K562 (cell line): ENCODE measurements around the gene LRRTM4. TPM values are rescaled to one million over a fixed set of nuclear protein-coding genes. Genes with fewer than 3 reads are reported as not detected.

Experiments used
- ATAC-seq: fragments of 200-7000 bp; cut with Tn5 transposase; 3 replicates; pipeline ENCODE4 v1.9.1; 2020; ENCODE audit warnings: moderate library complexity
- BruUV-seq: library from RNA; stranded (reverse); fragments of 400-500 nt; replicated peaks from 2 replicates; lab custom pipeline; 2021; lab: Mats Ljungman, UMichigan
- CTCF ChIA-PET: fragments of 300-600 bp; formaldehyde crosslinking; extraction: SDS; loops from one replicate; lab custom pipeline; 2021; ENCODE audit warnings: low intra/inter-chr PET ratio; lab: Yijun Ruan, JAX
- POLR2A ChIA-PET: fragments of 300-600, 350-650 bp; sonication (Branson Sonifier 250); formaldehyde crosslinking; extraction: SDS; loops from one replicate; lab custom pipeline; 2021; ENCODE audit warnings: antibody characterized with exemption, inconsistent platforms; lab: Yijun Ruan, JAX
- DNase-seq, 4 experiments: peaks; one replicate each; pipeline versions ENCODE4 v3.0.0 to v3.0.0-alpha.2; 2011 to 2018; ENCODE audit warnings: low spot score in 3 of 4, mixed read lengths in 3 of 4; ENCODE audit errors: extremely low read depth in 1 of 4
- FAIRE-seq: peaks from 2 replicates; lab custom pipeline; 2011; peaks lifted over from hg19 to GRCh38; lab: Jason Lieb, UNC
- H2AFZ ChIP-seq: 2 replicates; pipeline ENCODE4 v1.6.0; 2011; ENCODE audit warnings: low read depth, low read length, control low read depth, inconsistent platforms
- H3K27ac ChIP-seq: fragments of 200-600 bp; 3 replicates; pipeline ENCODE4 v1.8.0; 2011; ENCODE audit warnings: low read depth, mild to moderate bottlenecking, control low read depth, inconsistent platforms, low read length, moderate library complexity, mixed read lengths; ENCODE audit errors: extremely low read depth
- H3K27me3 ChIP-seq, 2 experiments: fragments of 300-600 bp in 1 of 2; 2 replicates in 1 of 2; 3 replicates in 1 of 2; pipeline versions ENCODE4 v1.6.0 to v1.8.0; 2011; ENCODE audit warnings: inconsistent platforms in 2 of 2, low read length in 2 of 2, mild to moderate bottlenecking in 1 of 2, mixed read lengths in 1 of 2, moderate library complexity in 1 of 2; ENCODE audit not compliant: control insufficient read depth in 2 of 2, insufficient read depth in 2 of 2
- H3K36me3 ChIP-seq: fragments of 300-600 bp; 3 replicates; pipeline ENCODE4 v1.8.0; 2011; ENCODE audit warnings: mild to moderate bottlenecking, low read length, inconsistent platforms; ENCODE audit not compliant: control insufficient read depth, insufficient read depth
- H3K4me1 ChIP-seq, 2 experiments: fragments of 200-600 bp in 1 of 2; replicated peaks in 1 of 2; 2 replicates in 1 of 2; 3 replicates in 1 of 2; pipeline versions ENCODE4 v1.5.1 to v1.8.0; 2011; ENCODE audit warnings: inconsistent platforms in 2 of 2, low read length in 2 of 2, mild to moderate bottlenecking in 1 of 2, mixed read lengths in 1 of 2, moderate library complexity in 1 of 2; ENCODE audit not compliant: control insufficient read depth in 2 of 2, insufficient read depth in 2 of 2
- H3K4me2 ChIP-seq: 2 replicates; pipeline ENCODE4 v1.6.1; 2011; ENCODE audit warnings: low read length, control low read depth, inconsistent platforms, mixed read lengths; ENCODE audit not compliant: insufficient read depth
- H3K4me3 ChIP-seq: fragments of 200-600 bp; sonication (generic), shearing (Covaris generic); 2 replicates; pipeline ENCODE4 v1.5.1; 2016; ENCODE audit warnings: control low read depth, inconsistent platforms
- H3K79me2 ChIP-seq: fragments of 200-600 bp; 3 replicates; pipeline ENCODE4 v1.8.0; 2011; ENCODE audit warnings: low read length, inconsistent platforms; ENCODE audit not compliant: control insufficient read depth, insufficient read depth
- H3K9ac ChIP-seq, 2 experiments: 2 replicates each; pipeline versions ENCODE4 v1.6.0 to v1.6.1; 2011; ENCODE audit warnings: low read depth in 2 of 2, low read length in 2 of 2, control low read depth in 1 of 2, inconsistent platforms in 1 of 2, mild to moderate bottlenecking in 1 of 2, mixed read lengths in 1 of 2; ENCODE audit not compliant: insufficient read depth in 1 of 2
- H3K9me1 ChIP-seq: one replicate; pipeline ENCODE4 v1.6.0; 2011; ENCODE audit warnings: inconsistent platforms, mild to moderate bottlenecking, low read length, moderate library complexity; ENCODE audit not compliant: control insufficient read depth, insufficient read depth
- H3K9me3 ChIP-seq: replicated peaks from 2 replicates; pipeline ENCODE4 v1.5.1; 2011; ENCODE audit warnings: low read depth, low read length, inconsistent platforms; ENCODE audit not compliant: control insufficient read depth, insufficient read depth
- H4K20me1 ChIP-seq: replicated peaks from 2 replicates; pipeline ENCODE4 v1.6.1; 2011; ENCODE audit warnings: low read length, inconsistent platforms, mixed read lengths; ENCODE audit not compliant: control insufficient read depth, insufficient read depth
- CBFA2T2 ChIP-seq: fragments of 450-650 bp; conservative IDR thresholded peaks from 2 replicates; pipeline ENCODE4 v1.6.1; 2017; ENCODE audit warnings: mild to moderate bottlenecking
- CCAR2 ChIP-seq: fragments of 200-400 bp; formaldehyde crosslinking; IDR thresholded peaks from 2 replicates; pipeline ENCODE4 v1.6.1; 2017; ENCODE audit warnings: mild to moderate bottlenecking, low read depth, low read length
- ETV1 ChIP-seq: fragments of 450-650 bp; conservative IDR thresholded peaks from 2 replicates; pipeline ENCODE4 v1.6.1; 2016; ENCODE audit warnings: missing genetic modification characterization, control low read depth, low read depth, missing compliant biosample characterization
- FOSL1 ChIP-seq: fragments of 200-800 bp; sonication (Bioruptor generic); conservative IDR thresholded peaks from 2 replicates; pipeline ENCODE4 v1.6.1; 2016; ENCODE audit warnings: missing genetic modification characterization, missing compliant biosample characterization
- GABPB2 ChIP-seq: fragments of 250-450 bp; sonication (Bioruptor Pico); conservative IDR thresholded peaks from 2 replicates; pipeline ENCODE4 v1.5.1; 2021; ENCODE audit warnings: mild to moderate bottlenecking
- HMG20B ChIP-seq: fragments of 250-450 bp; sonication (Bioruptor Pico); IDR thresholded peaks from 2 replicates; pipeline ENCODE4 v1.5.0; 2021; ENCODE audit warnings: mild to moderate bottlenecking
- KHSRP ChIP-seq: fragments of 450-650 bp; IDR thresholded peaks from 2 replicates; pipeline ENCODE4 v1.6.1; 2017
- MIER1 ChIP-seq: fragments of 450-650 bp; IDR thresholded peaks from 2 replicates; pipeline ENCODE4 v1.6.1; 2016; ENCODE audit warnings: antibody characterized with exemption, mild to moderate bottlenecking, low read depth
- RCOR1 ChIP-seq, 2 experiments: IDR thresholded peaks; 2 replicates each; pipeline ENCODE4 v1.6.1; 2012; ENCODE audit warnings: low read depth in 2 of 2, low read length in 2 of 2, borderline replicate concordance in 1 of 2, improper control_type of control experiment in 1 of 2
- STAT5B ChIP-seq: fragments of 250-450 bp; sonication (Bioruptor Pico); IDR thresholded peaks from 2 replicates; pipeline ENCODE4 v1.8.0; 2021; ENCODE audit warnings: mild to moderate bottlenecking, inconsistent platforms
- ZBTB17 ChIP-seq: fragments of 450-650 bp; formaldehyde crosslinking; IDR thresholded peaks from 2 replicates; pipeline ENCODE4 v1.4.0; 2020; ENCODE audit warnings: mild to moderate bottlenecking
- ZNF165 ChIP-seq: fragments of 250-450 bp; sonication (Bioruptor Pico); IDR thresholded peaks from 2 replicates; pipeline ENCODE4 v1.4.0; 2020; ENCODE audit warnings: borderline replicate concordance
- ZNF354B ChIP-seq: fragments of 250-450 bp; sonication (Bioruptor Pico); IDR thresholded peaks from 2 replicates; pipeline ENCODE4 v1.4.0; 2020
- ZNF41 ChIP-seq: fragments of 250-450 bp; sonication (Bioruptor Pico); conservative IDR thresholded peaks from 2 replicates; pipeline ENCODE4 v1.4.0; 2020; ENCODE audit warnings: mild to moderate bottlenecking
- WGBS: fragments of 100-300 bp; shearing (Covaris generic); methylation state at CpG from one replicate; pipeline ENCODE4 v1.1.6; 2016; ENCODE audit warnings: low coverage, mixed read lengths; ENCODE audit not compliant: insufficient coverage; ENCODE audit errors: missing lambda C conversion rate; 5-methylcytosine and 5-hydroxymethylcytosine counted together
- in situ Hi-C: fragments of 300-500 bp; cut with MboI; formaldehyde crosslinking; loops from 4 replicates; pipeline ENCODE4 v1.15.0; 2018; ENCODE audit warnings: inconsistent platforms, mixed read lengths
- intact Hi-C: fragments of 100-400 bp; cut with micrococcal nuclease; formaldehyde crosslinking; loops from 2 replicates; pipeline ENCODE4 v1.14.2; 2022
- polyA plus RNA-seq, 8 experiments: library from polyadenylated mRNA; depleted of rRNA in 4 of 8; stranded (reverse) in 5 of 8; unstranded in 3 of 8; fragments of >200 nt; fragmentation: Nextera tagmentation in 2 of 8; fragmentation: Illumina TruSeq in 1 of 8; extraction: Ambion mirVana in 2 of 8; extraction: Trizol in 1 of 8; gene quantifications; 2 replicates each; pipeline versions ENCODE4 v1.2.1 to v1.2.3, GENCODE V29; 2011 to 2014; ENCODE audit warnings: inconsistent platforms in 1 of 8, missing spikeins in 1 of 8
- total RNA-seq, 7 experiments: library from RNA; depleted of rRNA in 6 of 7; stranded (reverse); fragments of >200 nt in 6 of 7; fragmentation: Illumina TruSeq in 2 of 7; extraction: Trizol in 2 of 7; gene quantifications; 2 replicates each; pipeline versions ENCODE4 v1.2.1 to v1.2.3, GENCODE V29; 2011 to 2021; ENCODE audit warnings: low replicate concordance in 1 of 7
- TF ChIP-seq, protein P1 (sequence below), 2 experiments: IDR thresholded peaks; 2 replicates each; pipeline ENCODE4 v1.6.1; 2012; ENCODE audit warnings: improper control_type of control experiment in 2 of 2, low read depth in 2 of 2, low read length in 2 of 2, borderline replicate concordance in 1 of 2
- TF ChIP-seq, protein P2 (sequence below): IDR thresholded peaks from 2 replicates; pipeline ENCODE4 v1.6.1; 2011; ENCODE audit warnings: borderline replicate concordance, low read depth, mild to moderate bottlenecking, moderate library complexity, low read length; ENCODE audit not compliant: insufficient read depth, poor library complexity, severe bottlenecking

Gene LRRTM4
- total and polyA plus RNA-seq, 9 of the 15 experiments (the other 6 are each of a cell fraction or from before 2014, with no cell fraction given), result 0.04 TPM; not detected in 6

DNA sequence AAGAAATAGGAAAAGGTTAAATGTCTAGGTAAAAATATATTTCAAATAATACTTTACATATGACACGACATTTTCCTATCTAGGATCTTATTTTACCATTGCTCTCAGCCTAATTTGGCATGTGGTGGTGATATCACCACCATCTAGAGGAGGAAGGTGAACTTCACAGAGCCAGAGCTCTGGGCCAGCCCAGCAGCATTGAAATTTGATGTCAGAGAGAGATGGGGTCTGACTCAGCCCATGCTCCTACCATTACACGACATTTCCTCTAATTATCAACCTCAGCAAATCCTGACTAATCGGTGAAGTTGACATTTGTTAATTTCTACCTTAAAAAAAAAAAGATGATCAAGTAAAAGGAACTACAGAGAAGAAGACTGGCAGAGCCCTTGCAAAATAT is 42.3 kb downstream of the LRRTM4 start (continued):
- TF ChIP-seq, protein P1, sequence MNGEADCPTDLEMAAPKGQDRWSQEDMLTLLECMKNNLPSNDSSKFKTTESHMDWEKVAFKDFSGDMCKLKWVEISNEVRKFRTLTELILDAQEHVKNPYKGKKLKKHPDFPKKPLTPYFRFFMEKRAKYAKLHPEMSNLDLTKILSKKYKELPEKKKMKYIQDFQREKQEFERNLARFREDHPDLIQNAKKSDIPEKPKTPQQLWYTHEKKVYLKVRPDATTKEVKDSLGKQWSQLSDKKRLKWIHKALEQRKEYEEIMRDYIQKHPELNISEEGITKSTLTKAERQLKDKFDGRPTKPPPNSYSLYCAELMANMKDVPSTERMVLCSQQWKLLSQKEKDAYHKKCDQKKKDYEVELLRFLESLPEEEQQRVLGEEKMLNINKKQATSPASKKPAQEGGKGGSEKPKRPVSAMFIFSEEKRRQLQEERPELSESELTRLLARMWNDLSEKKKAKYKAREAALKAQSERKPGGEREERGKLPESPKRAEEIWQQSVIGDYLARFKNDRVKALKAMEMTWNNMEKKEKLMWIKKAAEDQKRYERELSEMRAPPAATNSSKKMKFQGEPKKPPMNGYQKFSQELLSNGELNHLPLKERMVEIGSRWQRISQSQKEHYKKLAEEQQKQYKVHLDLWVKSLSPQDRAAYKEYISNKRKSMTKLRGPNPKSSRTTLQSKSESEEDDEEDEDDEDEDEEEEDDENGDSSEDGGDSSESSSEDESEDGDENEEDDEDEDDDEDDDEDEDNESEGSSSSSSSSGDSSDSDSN (IDR thresholded peaks at IDR 0.05; ENCODE audit: borderline replicate concordance in 1 of 2, low read depth in 2 of 2, low read length in 2 of 2), result no peak
- TF ChIP-seq CBFA2T2 (no peak), ZNF41 (CRISPR knock-in tag) (no peak), RCOR1 (IDR thresholded peaks at IDR 0.05; ENCODE audit: borderline replicate concordance in 1 of 2, low read depth in 2 of 2, low read length in 2 of 2) (no peak)

- intact Hi-C loops, result no loop called here
- H3K79me2 ChIP-seq, result no peaks in the 10 kb centered on the region
- FAIRE-seq (no peak), ATAC-seq (no peak), DNase-seq (no peak)
- WGBS, result 2% methylated on average over 5 of the region's 6 CpGs
- H3K4me3 ChIP-seq, result no peak overlapping the region
- H3K27me3 ChIP-seq, result no peaks in the 10 kb centered on the region
- CTCF ChIA-PET, result no interaction called here
- 0 out of 2 replicates have a peak, but pooled peaks cover 2% of the 10 kb centered on the region for H3K9me3 ChIP-seq
- POLR2A ChIA-PET, result no interaction called here
- no peaks in the 10 kb centered on the region for H3K36me3 ChIP-seq
- in situ Hi-C loops, result no loop called here
- BruUV-seq, result no TSS peak
- H3K9ac ChIP-seq, result no peak overlapping the region
- no peaks in the 10 kb centered on the region for H3K4me1 ChIP-seq
- H4K20me1 ChIP-seq, result no peaks in the 10 kb centered on the region
- no peak overlapping the region for H3K4me2 ChIP-seq
- no peaks in the 10 kb centered on the region for H3K9me1 ChIP-seq
- H3K27ac ChIP-seq, result no peak overlapping the region
- no peak overlapping the region for H2AFZ ChIP-seq
- TF ChIP-seq, protein P2, sequence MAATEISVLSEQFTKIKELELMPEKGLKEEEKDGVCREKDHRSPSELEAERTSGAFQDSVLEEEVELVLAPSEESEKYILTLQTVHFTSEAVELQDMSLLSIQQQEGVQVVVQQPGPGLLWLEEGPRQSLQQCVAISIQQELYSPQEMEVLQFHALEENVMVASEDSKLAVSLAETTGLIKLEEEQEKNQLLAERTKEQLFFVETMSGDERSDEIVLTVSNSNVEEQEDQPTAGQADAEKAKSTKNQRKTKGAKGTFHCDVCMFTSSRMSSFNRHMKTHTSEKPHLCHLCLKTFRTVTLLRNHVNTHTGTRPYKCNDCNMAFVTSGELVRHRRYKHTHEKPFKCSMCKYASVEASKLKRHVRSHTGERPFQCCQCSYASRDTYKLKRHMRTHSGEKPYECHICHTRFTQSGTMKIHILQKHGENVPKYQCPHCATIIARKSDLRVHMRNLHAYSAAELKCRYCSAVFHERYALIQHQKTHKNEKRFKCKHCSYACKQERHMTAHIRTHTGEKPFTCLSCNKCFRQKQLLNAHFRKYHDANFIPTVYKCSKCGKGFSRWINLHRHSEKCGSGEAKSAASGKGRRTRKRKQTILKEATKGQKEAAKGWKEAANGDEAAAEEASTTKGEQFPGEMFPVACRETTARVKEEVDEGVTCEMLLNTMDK, result no peak
- no peak for TF ChIP-seq MIER1
- TF ChIP-seq ZBTB17 (CRISPR knock-in tag), result no peak
- TF ChIP-seq STAT5B (CRISPR knock-in tag), result no peak
- TF ChIP-seq ZNF165, result no peak
- no peak for TF ChIP-seq FOSL1
- TF ChIP-seq HMG20B (CRISPR knock-in tag), result no peak
- no peak for TF ChIP-seq CCAR2
- no peak for TF ChIP-seq ETV1
- TF ChIP-seq KHSRP, result no peak
- no peak for TF ChIP-seq ZNF354B
- no peak for TF ChIP-seq GABPB2 (CRISPR knock-in tag)
- TF ChIP-seq, protein P1 (IDR thresholded peaks at IDR 0.05; ENCODE audit: borderline replicate concordance in 1 of 2, low read depth in 2 of 2, low read length in 2 of 2), result no peak
These were observed 42.8 kb downstream of the LRRTM4 start for GRCh38 chr2:77479395-77479794.
